Calu3 (cell line): ENCODE measurements around the gene ZFYVE26. TPM values are rescaled to one million over a fixed set of nuclear protein-coding genes. Genes with fewer than 3 reads are reported as not detected.

Experiments
- BruUV-seq: library from RNA; stranded (reverse); fragments of 400-500 nt; replicated peaks from 2 replicates; lab custom pipeline; 2021; lab: Mats Ljungman, UMichigan
- CTCF ChIA-PET: fragments of 300-600 bp; sonication (Branson Sonifier 250); formaldehyde crosslinking; loops from one replicate; lab custom pipeline; 2022; ENCODE audit warnings: antibody characterized with exemption; lab: Charles Lee
- DNase-seq: peaks from one replicate; pipeline ENCODE4 v3.0.0; 2022
- H3K27ac Mint-ChIP-seq: one replicate; pipeline ENCODE4 v1.8.0; 2022; ENCODE audit warnings: mixed read lengths; ENCODE audit not compliant: unreplicated experiment
- H3K27me3 Mint-ChIP-seq: one replicate; pipeline ENCODE4 v1.8.0; 2022; ENCODE audit warnings: mixed read lengths; ENCODE audit not compliant: unreplicated experiment
- H3K36me3 Mint-ChIP-seq: one replicate; pipeline ENCODE4 v1.8.0; 2022; ENCODE audit warnings: mild to moderate bottlenecking, moderate library complexity, mixed read lengths; ENCODE audit not compliant: insufficient read depth, unreplicated experiment
- H3K4me1 Mint-ChIP-seq: one replicate; pipeline ENCODE4 v1.8.0; 2022; ENCODE audit warnings: mild to moderate bottlenecking, low read depth, mixed read lengths; ENCODE audit not compliant: unreplicated experiment
- H3K4me3 Mint-ChIP-seq: one replicate; pipeline ENCODE4 v1.8.0; 2022; ENCODE audit warnings: mild to moderate bottlenecking, low read depth, moderate library complexity, mixed read lengths; ENCODE audit not compliant: unreplicated experiment
- H3K9me3 Mint-ChIP-seq: one replicate; pipeline ENCODE4 v1.8.0; 2022; ENCODE audit warnings: low read depth, mixed read lengths; ENCODE audit not compliant: unreplicated experiment
- intact Hi-C: fragments of 100-400 bp; cut with micrococcal nuclease; formaldehyde crosslinking; loops from one replicate; pipeline ENCODE4 v1.10.0; 2022; ENCODE audit not compliant: unreplicated experiment
- total RNA-seq: library from RNA; stranded (reverse); gene quantifications from 2 replicates; pipeline ENCODE4 v1.2.3, GENCODE V29; 2022
- TF ChIP-seq, protein P1 (sequence below): fragments of 200-600 bp; IDR thresholded peaks from one replicate; pipeline ENCODE4 v1.8.0; 2022; ENCODE audit warnings: antibody characterized with exemption; ENCODE audit not compliant: unreplicated experiment

The ZFYVE26 gene
- total RNA-seq, 1 experiment from 2014 or later = 19.9 TPM

GRCh38 chr14:67733616-67734015, 82.8 kb downstream of the ZFYVE26 start:
- Mint-ChIP-seq H3K9me3 (no peaks in the 10 kb centered on the region), H3K27ac (no peak overlapping the region), H3K4me1 (peaks cover 31% of the 10 kb centered on the region), H3K4me3 (no peak overlapping the region), H3K27me3 (no peaks in the 10 kb centered on the region), H3K36me3 (peaks cover under 1% of the 10 kb centered on the region)
- DNase-seq = no peak
- TF ChIP-seq, protein P1, sequence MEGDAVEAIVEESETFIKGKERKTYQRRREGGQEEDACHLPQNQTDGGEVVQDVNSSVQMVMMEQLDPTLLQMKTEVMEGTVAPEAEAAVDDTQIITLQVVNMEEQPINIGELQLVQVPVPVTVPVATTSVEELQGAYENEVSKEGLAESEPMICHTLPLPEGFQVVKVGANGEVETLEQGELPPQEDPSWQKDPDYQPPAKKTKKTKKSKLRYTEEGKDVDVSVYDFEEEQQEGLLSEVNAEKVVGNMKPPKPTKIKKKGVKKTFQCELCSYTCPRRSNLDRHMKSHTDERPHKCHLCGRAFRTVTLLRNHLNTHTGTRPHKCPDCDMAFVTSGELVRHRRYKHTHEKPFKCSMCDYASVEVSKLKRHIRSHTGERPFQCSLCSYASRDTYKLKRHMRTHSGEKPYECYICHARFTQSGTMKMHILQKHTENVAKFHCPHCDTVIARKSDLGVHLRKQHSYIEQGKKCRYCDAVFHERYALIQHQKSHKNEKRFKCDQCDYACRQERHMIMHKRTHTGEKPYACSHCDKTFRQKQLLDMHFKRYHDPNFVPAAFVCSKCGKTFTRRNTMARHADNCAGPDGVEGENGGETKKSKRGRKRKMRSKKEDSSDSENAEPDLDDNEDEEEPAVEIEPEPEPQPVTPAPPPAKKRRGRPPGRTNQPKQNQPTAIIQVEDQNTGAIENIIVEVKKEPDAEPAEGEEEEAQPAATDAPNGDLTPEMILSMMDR = no peak
- CTCF ChIA-PET = no interaction called here
- intact Hi-C loops = no loop called here
- no TSS peak for BruUV-seq

- Mint-ChIP-seq H3K27ac (peak overlapping the region; percentile 40), H3K36me3 (no peaks in the 10 kb centered on the region), H3K4me1 (peaks cover 15% of the 10 kb centered on the region), H3K4me3 (peak overlapping the region; percentile 63), H3K9me3 (no peaks in the 10 kb centered on the region), H3K27me3 (no peaks in the 10 kb centered on the region)
- TF ChIP-seq, protein P1 = no peak
- no TSS peak for BruUV-seq
- intact Hi-C loops = no loop called here
- peak; percentile 47 for DNase-seq
- CTCF ChIA-PET = interaction anchor here (0.6 to 1.2 kb wide), 4 partner anchors 8 to 1000 kb away, joined by 3 to 4 read pairs (median 3); no protein-coding TSS in a partner anchor
These were observed 87.1 kb downstream of the ZFYVE26 start for GRCh38 chr14:67729072-67729885.

DNA sequence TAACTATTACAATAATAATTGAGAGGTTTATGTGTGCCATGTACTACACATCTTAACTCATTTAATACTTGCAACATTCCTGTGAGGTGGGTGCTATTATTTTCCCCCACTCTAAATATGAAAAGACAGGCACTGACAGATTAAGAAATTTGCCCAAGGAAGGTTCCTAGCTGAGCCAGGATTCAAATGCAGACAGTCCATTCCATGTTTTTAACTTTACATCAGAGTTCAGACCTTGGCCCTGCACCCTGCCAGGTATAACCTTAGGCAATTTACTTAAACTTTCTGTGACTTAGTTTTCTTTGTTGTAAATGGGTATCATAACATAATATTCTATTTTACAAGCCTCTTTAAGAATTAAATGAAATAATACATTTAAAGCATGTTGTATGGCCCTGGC, 88.1 kb downstream of the ZFYVE26 start:
- Mint-ChIP-seq H3K4me1 (peaks cover 15% of the 10 kb centered on the region), H3K27ac (no peak overlapping the region), H3K4me3 (no peak overlapping the region), H3K27me3 (no peaks in the 10 kb centered on the region), H3K36me3 (no peaks in the 10 kb centered on the region), H3K9me3 (no peaks in the 10 kb centered on the region)
- intact Hi-C loops = no loop called here
- no TSS peak for BruUV-seq
- CTCF ChIA-PET = no interaction called here
- TF ChIP-seq, protein P1 = no peak
- DNase-seq = no peak

- Mint-ChIP-seq H3K27me3 (no peaks in the 10 kb centered on the region), H3K27ac (no peak overlapping the region), H3K4me3 (no peak overlapping the region), H3K4me1 (peaks cover 15% of the 10 kb centered on the region), H3K9me3 (no peaks in the 10 kb centered on the region), H3K36me3 (no peaks in the 10 kb centered on the region)
- DNase-seq = no peak
- BruUV-seq = no TSS peak
- intact Hi-C loops = no loop called here
- CTCF ChIA-PET = no interaction called here
- TF ChIP-seq, protein P1 = no peak
These were observed 89.0 kb downstream of the ZFYVE26 start for GRCh38 chr14:67727361-67727760.
